EH (cell line): ENCODE measurements around the gene PDCD1.
"Not testable (repeated sequence)": the region's sequence is repeated elsewhere in the genome, so short reads cannot be mapped to it uniquely, and the experiment has no call there.

Experiments used
- DNase-seq: peaks from one replicate; pipeline ENCODE4 v3.0.0-alpha.2; 2015; ENCODE audit warnings: low read depth

Gene PDCD1

GRCh38 chr2:241858206-241859016 lies at the start of gene PDCD1:
Gene PDCD1 (minus strand): TSS chr2:241858894. CDS start chr2:241858838, 56 bp downstream.
- DNase-seq = no peak

GRCh38 chr2:241907831-241908230 lies 49.1 kb upstream of the PDCD1 start:
- not testable (repeated sequence) for DNase-seq

- no peak for DNase-seq
Observed at GRCh38 chr2:241906826-241907570, 48.3 kb upstream of the PDCD1 start.

- DNase-seq = not testable (repeated sequence)
Observed at GRCh38 chr2:241906378-241906770, 47.7 kb upstream of the PDCD1 start.

GRCh38 chr2:241905716-241906377 lies 47.2 kb upstream of the PDCD1 start:
- DNase-seq = no peak

- DNase-seq = no peak
Observed at GRCh38 chr2:241904791-241905710, 46.4 kb upstream of the PDCD1 start.

GRCh38 chr2:241904011-241904718 lies 45.5 kb upstream of the PDCD1 start:
- DNase-seq = no peak

- DNase-seq = no peak
Observed at GRCh38 chr2:241903121-241904010, 44.7 kb upstream of the PDCD1 start.

GRCh38 chr2:241902357-241902991 lies 43.8 kb upstream of the PDCD1 start:
- DNase-seq = no peak

- no peak for DNase-seq
Observed at GRCh38 chr2:241901500-241902351, 43.0 kb upstream of the PDCD1 start.

- DNase-seq = no peak
Observed at GRCh38 chr2:241901018-241901380, 42.3 kb upstream of the PDCD1 start.

GRCh38 chr2:241900251-241901017 lies 41.7 kb upstream of the PDCD1 start:
- no peak for DNase-seq

GRCh38 chr2:241898463-241899270 lies 40.0 kb upstream of the PDCD1 start:
- DNase-seq = no peak

- no peak for DNase-seq
Observed at GRCh38 chr2:241897231-241897916, 38.7 kb upstream of the PDCD1 start.

GRCh38 chr2:241896746-241897201 lies 38.1 kb upstream of the PDCD1 start:
- no peak for DNase-seq
